Measurements from ENCODE around the gene ZMPSTE24.

ZMPSTE24 gene

DNA sequence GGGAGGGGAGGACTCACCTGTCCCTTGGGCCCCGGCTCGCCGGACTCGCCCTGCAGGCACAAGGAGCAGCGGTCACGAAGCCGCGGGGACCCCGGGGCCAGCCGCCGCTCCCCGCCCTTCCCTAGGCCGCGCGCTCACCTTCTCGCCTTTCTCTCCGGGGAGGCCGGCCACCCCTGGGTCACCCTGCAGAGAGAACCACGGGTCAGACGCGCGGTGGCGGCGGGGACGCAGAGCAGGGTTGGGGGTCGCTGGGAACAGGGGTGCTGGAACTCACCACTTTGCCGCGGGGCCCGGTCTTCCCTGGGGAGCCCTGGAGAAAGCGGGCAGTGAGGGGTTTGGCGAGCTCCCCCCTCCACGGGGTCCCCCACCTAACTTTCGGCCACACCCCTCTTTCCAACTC lies 45.8 kb downstream of the ZMPSTE24 start:
- peaks cover 10% of the 10 kb centered on the region for H3K36me3 ChIP-seq (ENCODE audit: control insufficient read depth, insufficient read depth, low read length)
- 96 to 97% methylated on average over 27 to 30 of the region's 33 CpGs for WGBS, 2 experiments (ENCODE audit: insufficient coverage in 2 of 2)
- no peak overlapping the region for H3K4me3 ChIP-seq (ENCODE audit: extremely low read depth, insufficient read depth, low read length, poor library complexity, severe bottlenecking)
- no peaks in the 10 kb centered on the region for H3K4me1 ChIP-seq (ENCODE audit: control insufficient read depth, insufficient read depth, low read length, poor library complexity, severe bottlenecking)
- H3K27ac ChIP-seq (ENCODE audit: low read depth, low read length, severe bottlenecking): no peak overlapping the region
- H3K9me3 ChIP-seq (ENCODE audit: control insufficient read depth, low read length): no peaks in the 10 kb centered on the region

DNA sequence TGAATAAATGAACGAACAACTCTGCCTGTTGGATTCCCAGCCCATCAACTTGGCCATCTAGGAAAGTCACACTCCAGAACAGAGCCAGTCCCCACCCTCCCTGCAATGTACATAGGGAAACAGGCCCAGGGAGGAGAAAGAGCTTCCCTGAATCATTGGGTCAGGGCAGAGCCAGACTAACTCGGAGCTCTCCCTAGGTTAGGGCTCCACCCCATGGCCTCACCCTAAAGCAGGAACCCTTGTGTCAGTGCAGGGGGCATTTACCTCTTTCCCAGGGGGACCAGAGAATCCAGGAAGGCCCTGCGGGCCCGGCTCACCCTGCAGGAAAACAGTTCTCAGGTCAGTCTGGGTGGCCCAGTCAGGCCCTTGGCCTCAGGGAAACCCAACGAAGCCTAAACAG lies 47.4 kb downstream of the ZMPSTE24 start:
- H3K36me3 ChIP-seq (ENCODE audit: control insufficient read depth, insufficient read depth, low read length): peaks cover 10% of the 10 kb centered on the region
- no peak overlapping the region for H3K27ac ChIP-seq (ENCODE audit: low read depth, low read length, severe bottlenecking)
- no peak overlapping the region for H3K4me3 ChIP-seq (ENCODE audit: extremely low read depth, insufficient read depth, low read length, poor library complexity, severe bottlenecking)
- H3K4me1 ChIP-seq (ENCODE audit: control insufficient read depth, insufficient read depth, low read length, poor library complexity, severe bottlenecking): no peaks in the 10 kb centered on the region
- no peaks in the 10 kb centered on the region for H3K9me3 ChIP-seq (ENCODE audit: control insufficient read depth, low read length)
- 86 to 90% methylated on average over 4 of the region's 5 CpGs for WGBS, 2 experiments (ENCODE audit: insufficient coverage in 2 of 2)

DNA sequence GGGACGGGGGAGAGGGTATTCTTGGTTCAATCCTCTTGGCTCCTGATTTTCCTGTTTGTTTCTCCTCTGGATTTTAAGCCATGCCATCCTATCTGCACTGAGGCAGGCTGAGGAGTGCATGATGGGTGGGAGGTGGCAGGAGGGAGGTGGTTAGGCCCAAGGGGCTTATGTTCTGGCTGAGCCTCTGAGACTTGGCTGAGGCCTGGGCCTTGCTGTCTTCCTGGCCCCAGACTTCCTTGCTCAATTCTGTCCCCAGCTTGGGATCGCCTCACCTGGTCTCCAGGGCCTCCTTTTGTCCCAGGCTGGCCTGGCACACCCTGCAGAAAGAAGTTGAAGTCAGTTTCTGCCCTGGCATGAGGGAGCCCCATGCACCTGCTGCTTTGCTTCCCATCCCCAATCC lies 47.8 kb downstream of the ZMPSTE24 start:
- 65 to 86% methylated on average over 1 to 2 of the region's 2 CpGs for WGBS, 2 experiments (ENCODE audit: insufficient coverage in 2 of 2)
- Histone ChIP-seq H3K36me3 (ENCODE audit: control insufficient read depth, insufficient read depth, low read length) (peaks cover 10% of the 10 kb centered on the region), H3K4me1 (ENCODE audit: control insufficient read depth, insufficient read depth, low read length, poor library complexity, severe bottlenecking) (no peaks in the 10 kb centered on the region), H3K9me3 (ENCODE audit: control insufficient read depth, low read length) (no peaks in the 10 kb centered on the region), H3K27ac (ENCODE audit: low read depth, low read length, severe bottlenecking) (no peak overlapping the region), H3K4me3 (ENCODE audit: extremely low read depth, insufficient read depth, low read length, poor library complexity, severe bottlenecking) (no peak overlapping the region)

DNA sequence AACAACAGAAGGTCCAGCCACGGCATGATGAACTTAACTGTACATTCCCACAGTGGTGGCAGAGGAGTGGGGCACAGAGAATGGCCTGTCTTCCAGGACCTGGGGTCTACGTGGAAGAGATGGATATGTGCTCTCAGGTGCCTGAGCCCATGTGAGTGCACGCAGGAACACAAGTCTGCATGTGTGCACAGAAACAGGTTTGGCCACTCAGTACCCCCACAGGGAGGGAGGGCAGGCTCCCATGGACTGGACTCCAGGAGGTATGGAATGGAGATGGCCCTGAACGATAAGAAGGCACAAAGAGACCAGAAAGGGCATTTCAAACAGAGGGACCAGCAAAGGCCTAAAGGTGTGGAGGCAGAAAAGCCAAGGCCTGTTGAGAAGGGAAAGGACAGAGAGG lies 48.3 kb downstream of the ZMPSTE24 start:
- Histone ChIP-seq H3K27ac (ENCODE audit: low read depth, low read length, severe bottlenecking) (no peak overlapping the region), H3K36me3 (ENCODE audit: control insufficient read depth, insufficient read depth, low read length) (peaks cover 5% of the 10 kb centered on the region)
- whole genome bisulfite sequencing, 2 experiments (ENCODE audit: insufficient coverage in 2 of 2): 95 to 100% methylated on average over 2 to 3 of the region's 4 CpGs

GRCh38 chr1:40307186-40307585 lies 49.1 kb downstream of the ZMPSTE24 start:
- H3K4me3 ChIP-seq (ENCODE audit: extremely low read depth, insufficient read depth, low read length, poor library complexity, severe bottlenecking): no peak overlapping the region
- H3K9me3 ChIP-seq (ENCODE audit: control insufficient read depth, low read length): no peaks in the 10 kb centered on the region
- no peak overlapping the region for H3K27ac ChIP-seq (ENCODE audit: low read depth, low read length, severe bottlenecking)
- no peaks in the 10 kb centered on the region for H3K4me1 ChIP-seq (ENCODE audit: control insufficient read depth, insufficient read depth, low read length, poor library complexity, severe bottlenecking)
- 97% methylated on average over 4 to 5 of the region's 6 CpGs for WGBS, 2 experiments (ENCODE audit: insufficient coverage in 2 of 2)
- H3K36me3 ChIP-seq (ENCODE audit: control insufficient read depth, insufficient read depth, low read length): peaks cover 4% of the 10 kb centered on the region

More for the DNA sequence above, 48.3 kb downstream of the ZMPSTE24 start:
- Histone ChIP-seq H3K9me3 (ENCODE audit: control insufficient read depth, low read length) (no peaks in the 10 kb centered on the region), H3K4me3 (ENCODE audit: extremely low read depth, insufficient read depth, low read length, poor library complexity, severe bottlenecking) (no peak overlapping the region), H3K4me1 (ENCODE audit: control insufficient read depth, insufficient read depth, low read length, poor library complexity, severe bottlenecking) (no peaks in the 10 kb centered on the region)

GRCh38 chr1:40308036-40308727 lies 50.1 kb downstream of the ZMPSTE24 start:
- Histone ChIP-seq H3K27ac (ENCODE audit: low read depth, low read length, severe bottlenecking) (no peak overlapping the region), H3K4me3 (ENCODE audit: extremely low read depth, insufficient read depth, low read length, poor library complexity, severe bottlenecking) (no peak overlapping the region), H3K9me3 (ENCODE audit: control insufficient read depth, low read length) (no peaks in the 10 kb centered on the region), H3K4me1 (ENCODE audit: control insufficient read depth, insufficient read depth, low read length, poor library complexity, severe bottlenecking) (no peaks in the 10 kb centered on the region), H3K36me3 (ENCODE audit: control insufficient read depth, insufficient read depth, low read length) (peaks cover 4% of the 10 kb centered on the region)
- 92% methylated on average over 5 of the region's 6 CpGs for WGBS, 2 experiments (ENCODE audit: insufficient coverage in 2 of 2)

DNA sequence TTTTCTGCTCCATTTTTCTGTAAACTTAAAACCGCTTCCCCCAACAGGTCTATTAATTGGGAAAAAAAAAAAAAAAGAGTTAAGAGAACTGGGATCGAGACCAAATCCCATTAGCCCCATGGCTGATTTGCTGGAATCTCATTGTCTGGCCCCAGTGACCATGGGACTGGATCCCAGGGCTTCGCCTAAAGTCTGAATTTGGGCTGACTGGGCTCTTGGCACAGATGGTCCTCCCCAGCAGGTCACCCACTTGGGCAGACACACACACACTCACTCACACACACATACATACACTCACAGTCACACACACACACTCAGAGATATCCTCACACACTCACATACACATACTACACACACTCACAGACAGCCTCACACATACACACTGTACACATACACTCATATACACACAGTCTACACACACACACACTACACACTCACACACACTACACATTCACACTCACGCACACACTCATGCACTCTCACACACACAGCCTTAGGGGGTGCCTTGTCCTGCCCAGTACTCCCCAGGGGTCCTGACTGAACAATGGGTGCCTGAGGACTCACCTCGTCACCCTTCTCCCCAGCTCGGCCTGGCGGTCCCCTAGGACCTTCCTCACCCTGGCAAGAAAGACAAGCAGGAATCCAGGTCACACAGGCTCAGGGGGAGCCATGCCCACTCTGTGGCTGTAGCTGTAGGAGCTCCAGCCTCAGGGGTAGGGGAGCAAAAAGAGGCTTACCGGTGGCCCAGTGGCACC lies 51.5 kb downstream of the ZMPSTE24 start:
- no peak overlapping the region for H3K27ac ChIP-seq (ENCODE audit: low read depth, low read length, severe bottlenecking)
- no peaks in the 10 kb centered on the region for H3K9me3 ChIP-seq (ENCODE audit: control insufficient read depth, low read length)
- H3K4me3 ChIP-seq (ENCODE audit: extremely low read depth, insufficient read depth, low read length, poor library complexity, severe bottlenecking): no peak overlapping the region
- H3K36me3 ChIP-seq (ENCODE audit: control insufficient read depth, insufficient read depth, low read length): peaks cover 4% of the 10 kb centered on the region
- WGBS, 2 experiments (ENCODE audit: insufficient coverage in 2 of 2): 96 to 100% methylated on average over 5 to 6 of the region's 8 CpGs
- peaks cover 11% of the 10 kb centered on the region for H3K4me1 ChIP-seq (ENCODE audit: control insufficient read depth, insufficient read depth, low read length, poor library complexity, severe bottlenecking)

- H3K4me1 ChIP-seq (ENCODE audit: control insufficient read depth, insufficient read depth, low read length, poor library complexity, severe bottlenecking): peaks cover 16% of the 10 kb centered on the region
- H3K36me3 ChIP-seq (ENCODE audit: control insufficient read depth, insufficient read depth, low read length): peaks cover 4% of the 10 kb centered on the region
- H3K9me3 ChIP-seq (ENCODE audit: control insufficient read depth, low read length): no peaks in the 10 kb centered on the region
- WGBS, 2 experiments (ENCODE audit: insufficient coverage in 2 of 2): 88 to 92% methylated on average over 2 of the region's 2 CpGs
- no peak overlapping the region for H3K27ac ChIP-seq (ENCODE audit: low read depth, low read length, severe bottlenecking)
- no peak overlapping the region for H3K4me3 ChIP-seq (ENCODE audit: extremely low read depth, insufficient read depth, low read length, poor library complexity, severe bottlenecking)
These were observed 52.1 kb downstream of the ZMPSTE24 start for GRCh38 chr1:40310129-40310461.

DNA sequence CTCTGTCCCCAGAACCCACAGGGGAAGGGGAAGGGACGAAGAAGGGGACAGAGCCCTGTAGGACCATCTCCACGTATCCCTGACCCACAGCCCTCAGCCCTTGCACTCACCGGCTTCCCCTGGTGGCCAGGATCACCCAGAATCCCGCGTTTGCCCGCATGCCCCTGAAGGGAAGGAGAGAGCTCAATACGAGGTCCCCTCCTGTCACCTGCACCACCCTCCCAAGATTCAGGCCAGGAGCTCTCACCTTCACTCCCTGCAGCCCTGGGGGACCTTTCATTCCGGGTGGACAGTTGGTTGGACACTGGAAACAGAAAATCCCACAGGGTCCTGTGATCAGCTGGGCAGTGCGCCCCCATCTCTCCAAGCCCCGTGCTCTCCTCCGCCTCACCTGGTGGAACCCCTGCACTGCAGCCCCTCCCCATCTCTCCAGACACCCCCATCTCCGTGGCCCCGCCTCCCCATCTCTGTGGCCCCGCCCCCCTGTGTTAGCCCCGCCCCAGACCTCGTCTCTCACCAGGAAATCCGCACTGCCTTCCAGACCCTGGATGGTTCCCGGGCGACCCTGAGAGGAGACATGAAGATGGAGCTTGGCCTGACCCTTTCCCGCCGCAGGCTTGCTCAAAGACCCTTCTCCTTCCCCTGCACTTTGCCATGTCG lies 53.1 kb downstream of the ZMPSTE24 start:
- Histone ChIP-seq H3K36me3 (ENCODE audit: control insufficient read depth, insufficient read depth, low read length) (peaks cover 4% of the 10 kb centered on the region), H3K9me3 (ENCODE audit: control insufficient read depth, low read length) (no peaks in the 10 kb centered on the region), H3K27ac (ENCODE audit: low read depth, low read length, severe bottlenecking) (no peak overlapping the region), H3K4me1 (ENCODE audit: control insufficient read depth, insufficient read depth, low read length, poor library complexity, severe bottlenecking) (peaks cover 16% of the 10 kb centered on the region), H3K4me3 (ENCODE audit: extremely low read depth, insufficient read depth, low read length, poor library complexity, severe bottlenecking) (no peak overlapping the region)
- WGBS, 2 experiments (ENCODE audit: insufficient coverage in 2 of 2): 88 to 90% methylated on average over 14 to 15 of the region's 22 CpGs

DNA sequence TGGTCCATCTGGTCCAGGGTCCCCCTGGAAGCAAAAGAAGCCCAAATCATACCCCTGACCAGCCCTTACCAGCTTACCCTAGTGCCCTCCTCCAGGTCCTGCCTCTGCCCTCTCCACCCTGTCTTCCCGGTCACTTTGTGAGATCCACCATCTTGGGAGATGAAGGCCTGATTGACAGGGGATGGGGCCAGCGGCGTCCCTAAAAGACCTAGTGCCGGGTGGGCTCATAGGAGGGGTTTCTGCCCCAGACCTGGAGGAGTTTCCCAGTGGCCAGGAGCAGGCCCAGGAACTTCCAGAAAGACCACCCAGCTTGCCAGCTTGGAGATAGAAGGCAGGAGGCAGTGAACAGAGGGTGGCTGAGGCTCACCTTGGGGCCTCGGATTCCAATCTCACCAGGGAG lies 53.7 kb downstream of the ZMPSTE24 start:
- H3K4me1 ChIP-seq (ENCODE audit: control insufficient read depth, insufficient read depth, low read length, poor library complexity, severe bottlenecking): peaks cover 16% of the 10 kb centered on the region
- no peak overlapping the region for H3K27ac ChIP-seq (ENCODE audit: low read depth, low read length, severe bottlenecking)
- H3K36me3 ChIP-seq (ENCODE audit: control insufficient read depth, insufficient read depth, low read length): peaks cover 4% of the 10 kb centered on the region
- no peak overlapping the region for H3K4me3 ChIP-seq (ENCODE audit: extremely low read depth, insufficient read depth, low read length, poor library complexity, severe bottlenecking)
- 96 to 98% methylated on average over 4 to 5 of the region's 5 CpGs for WGBS, 2 experiments (ENCODE audit: insufficient coverage in 2 of 2)
- H3K9me3 ChIP-seq (ENCODE audit: control insufficient read depth, low read length): no peaks in the 10 kb centered on the region
